Activated CD8-positive, alpha-beta T cell treated with anti-CD3 and anti-CD28 coated beads for 36 hours (primary cell): ENCODE measurements around the gene LRCOL1. TPM values are rescaled to one million over a fixed set of nuclear protein-coding genes. Genes with fewer than 3 reads are reported as not detected.

ENCODE experiments used
- ATAC-seq: fragments of 200-7000 bp; cut with Tn5 transposase; one replicate; pipeline ENCODE4 v1.10.0; 2021; ENCODE audit warnings: mild to moderate bottlenecking, moderate library complexity
- CTCF ChIA-PET: fragments of 350-600 bp; sonication (Branson Sonifier 250); formaldehyde crosslinking; loops from one replicate; lab custom pipeline; 2021; ENCODE audit warnings: antibody characterized with exemption; lab: Charles Lee
- POLR2A ChIA-PET: fragments of 350-600 bp; sonication (Branson Sonifier 250); formaldehyde crosslinking; loops from one replicate; lab custom pipeline; 2021; ENCODE audit warnings: antibody characterized with exemption; lab: Charles Lee
- DNase-seq: peaks from one replicate; pipeline ENCODE4 v3.0.0-alpha.2; 2020
- H3K27ac Mint-ChIP-seq: one replicate; pipeline ENCODE4 v1.8.0; 2021; ENCODE audit warnings: mild to moderate bottlenecking, mixed read lengths
- H3K27me3 Mint-ChIP-seq: one replicate; pipeline ENCODE4 v1.8.0; 2021; ENCODE audit warnings: mixed read lengths
- H3K36me3 Mint-ChIP-seq: one replicate; pipeline ENCODE4 v1.8.0; 2021; ENCODE audit warnings: low read depth, mixed read lengths
- H3K4me1 Mint-ChIP-seq: one replicate; pipeline ENCODE4 v1.8.0; 2021; ENCODE audit warnings: low read depth, mixed read lengths
- H3K4me3 Mint-ChIP-seq: one replicate; pipeline ENCODE4 v1.8.0; 2021; ENCODE audit warnings: mild to moderate bottlenecking, moderate library complexity, mixed read lengths
- H3K9me3 Mint-ChIP-seq: one replicate; pipeline ENCODE4 v1.8.0; 2021; ENCODE audit warnings: mixed read lengths
- intact Hi-C: fragments of 100-400 bp; cut with micrococcal nuclease; formaldehyde crosslinking; loops from one replicate; pipeline ENCODE4 v1.10.0; 2022
- total RNA-seq, 2 experiments: library from RNA; stranded (reverse); gene quantifications; one replicate each; pipeline ENCODE4 v1.2.3, GENCODE V29; 2021
- TF ChIP-seq, protein P1 (sequence below): fragments of 200-600 bp; IDR thresholded peaks from one replicate; pipeline ENCODE4 v1.8.0; 2022; ENCODE audit warnings: antibody characterized with exemption, mild to moderate bottlenecking

The LRCOL1 gene
- total RNA-seq, 2 experiments from 2014 or later, result not detected

- intact Hi-C loops, result no loop called here
- CTCF ChIA-PET, result no interaction called here
Measured at GRCh38 chr12:132619386-132620112, 9.2 kb upstream of the LRCOL1 start.

DNA sequence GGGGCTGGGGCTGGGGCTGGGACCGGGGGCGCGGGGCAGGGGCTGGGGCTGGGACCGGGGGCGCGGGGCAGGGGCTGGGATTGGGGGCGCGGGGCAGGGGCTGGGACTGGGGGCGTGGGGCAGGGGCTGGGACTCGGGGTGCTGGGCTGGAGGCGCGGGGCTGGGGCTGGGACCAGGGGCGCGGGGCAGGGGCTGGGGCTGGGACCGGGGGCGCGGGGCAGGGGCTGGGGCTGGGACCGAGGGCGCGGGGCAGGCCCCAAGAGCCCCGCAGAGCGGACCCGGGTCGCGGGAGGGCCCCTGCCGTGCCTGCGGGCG lies 8.6 kb upstream of the LRCOL1 start:
- CTCF ChIA-PET, result no interaction called here
- Mint-ChIP-seq H3K4me3 (no peak overlapping the region), H3K9me3 (peaks cover 8% of the 10 kb centered on the region), H3K36me3 (peaks cover 8% of the 10 kb centered on the region), H3K27ac (no peak overlapping the region), H3K4me1 (peaks cover 7% of the 10 kb centered on the region), H3K27me3 (peaks cover 31% of the 10 kb centered on the region)
- DNase-seq, result no peak
- ATAC-seq, result no peak
- POLR2A ChIA-PET, result no interaction called here
- intact Hi-C loops, result no loop called here
- TF ChIP-seq, protein P1, sequence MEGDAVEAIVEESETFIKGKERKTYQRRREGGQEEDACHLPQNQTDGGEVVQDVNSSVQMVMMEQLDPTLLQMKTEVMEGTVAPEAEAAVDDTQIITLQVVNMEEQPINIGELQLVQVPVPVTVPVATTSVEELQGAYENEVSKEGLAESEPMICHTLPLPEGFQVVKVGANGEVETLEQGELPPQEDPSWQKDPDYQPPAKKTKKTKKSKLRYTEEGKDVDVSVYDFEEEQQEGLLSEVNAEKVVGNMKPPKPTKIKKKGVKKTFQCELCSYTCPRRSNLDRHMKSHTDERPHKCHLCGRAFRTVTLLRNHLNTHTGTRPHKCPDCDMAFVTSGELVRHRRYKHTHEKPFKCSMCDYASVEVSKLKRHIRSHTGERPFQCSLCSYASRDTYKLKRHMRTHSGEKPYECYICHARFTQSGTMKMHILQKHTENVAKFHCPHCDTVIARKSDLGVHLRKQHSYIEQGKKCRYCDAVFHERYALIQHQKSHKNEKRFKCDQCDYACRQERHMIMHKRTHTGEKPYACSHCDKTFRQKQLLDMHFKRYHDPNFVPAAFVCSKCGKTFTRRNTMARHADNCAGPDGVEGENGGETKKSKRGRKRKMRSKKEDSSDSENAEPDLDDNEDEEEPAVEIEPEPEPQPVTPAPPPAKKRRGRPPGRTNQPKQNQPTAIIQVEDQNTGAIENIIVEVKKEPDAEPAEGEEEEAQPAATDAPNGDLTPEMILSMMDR, result no peak

More at GRCh38 chr12:132619386-132620112, 9.2 kb upstream of the LRCOL1 start:
- Mint-ChIP-seq H3K27ac (no peak overlapping the region), H3K4me3 (no peak overlapping the region), H3K36me3 (peaks cover 8% of the 10 kb centered on the region), H3K9me3 (peaks cover 8% of the 10 kb centered on the region), H3K27me3 (peaks cover 31% of the 10 kb centered on the region), H3K4me1 (peaks cover 7% of the 10 kb centered on the region)
- POLR2A ChIA-PET, result no interaction called here
- TF ChIP-seq, protein P1, result no peak
- DNase-seq (no peak), ATAC-seq (no peak)

DNA sequence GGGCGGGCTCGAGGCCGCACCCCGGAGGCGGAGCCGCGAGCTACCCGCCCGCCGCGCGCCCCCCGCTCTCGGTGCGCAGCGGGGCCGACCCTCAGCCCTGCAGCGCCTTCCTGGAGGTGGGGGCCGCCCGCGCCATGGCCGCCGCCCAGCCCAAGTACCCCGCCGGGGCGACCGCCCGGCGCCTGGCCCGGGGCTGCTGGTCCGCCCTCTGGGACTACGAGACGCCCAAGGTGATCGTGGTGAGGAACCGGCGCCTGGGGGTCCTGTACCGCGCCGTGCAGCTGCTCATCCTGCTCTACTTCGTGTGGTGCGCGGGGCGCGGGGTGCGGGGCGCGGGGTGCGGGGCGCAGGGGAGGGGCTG lies 8.3 kb upstream of the LRCOL1 start, which contains the start of gene P2RX2:
Gene P2RX2, plus strand, starts transcription at position 94 of the 361 bp plus-strand sequence. Its CDS starts 41 bp downstream, at position 135.
- DNase-seq (no peak), ATAC-seq (no peak)
- peaks cover 31% of the 10 kb centered on the region for H3K27me3 Mint-ChIP-seq
- POLR2A ChIA-PET, result no interaction called here
- peaks cover 8% of the 10 kb centered on the region for H3K36me3 Mint-ChIP-seq
- CTCF ChIA-PET, result no interaction called here
- TF ChIP-seq, protein P1, result no peak
- no peak within 1 kb of the TSS for H3K4me3 Mint-ChIP-seq
- peaks cover 8% of the 10 kb centered on the region for H3K9me3 Mint-ChIP-seq
- peaks cover 7% of the 10 kb centered on the region for H3K4me1 Mint-ChIP-seq
- intact Hi-C loops, result no loop called here
- H3K27ac Mint-ChIP-seq, result no peak within 1 kb of the TSS

- TF ChIP-seq, protein P1, result no peak
- POLR2A ChIA-PET, result interaction anchor here (0.8 kb wide), 1 partner anchor 248 kb away, joined by 3 read pairs; no protein-coding TSS in a partner anchor
- Mint-ChIP-seq H3K27me3 (peaks cover 31% of the 10 kb centered on the region), H3K4me1 (peaks cover 7% of the 10 kb centered on the region), H3K4me3 (no peak overlapping the region), H3K9me3 (peaks cover 8% of the 10 kb centered on the region), H3K27ac (no peak overlapping the region), H3K36me3 (peaks cover 8% of the 10 kb centered on the region)
- intact Hi-C loops, result no loop called here
- CTCF ChIA-PET, result interaction anchor here (1.4 to 2.2 kb wide), 3 partner anchors 8 to 464 kb away, joined by 4 to 10 read pairs (median 4); partner anchors contain the start of gene LRCOL1
- ATAC-seq, result no peak
- DNase-seq, result no peak
Measured at GRCh38 chr12:132617822-132618682, 7.7 kb upstream of the LRCOL1 start.
